NCI-H146 (cell line): ENCODE results near the gene CENPF.
"Not testable (repeated sequence)": the region's sequence is repeated elsewhere in the genome, so short reads cannot be mapped to it uniquely, and the experiment has no call there.

Experiments
- DNase-seq: peaks from one replicate; lab custom pipeline; 2025; lab: John Stamatoyannopoulos, UW

Gene CENPF

DNA sequence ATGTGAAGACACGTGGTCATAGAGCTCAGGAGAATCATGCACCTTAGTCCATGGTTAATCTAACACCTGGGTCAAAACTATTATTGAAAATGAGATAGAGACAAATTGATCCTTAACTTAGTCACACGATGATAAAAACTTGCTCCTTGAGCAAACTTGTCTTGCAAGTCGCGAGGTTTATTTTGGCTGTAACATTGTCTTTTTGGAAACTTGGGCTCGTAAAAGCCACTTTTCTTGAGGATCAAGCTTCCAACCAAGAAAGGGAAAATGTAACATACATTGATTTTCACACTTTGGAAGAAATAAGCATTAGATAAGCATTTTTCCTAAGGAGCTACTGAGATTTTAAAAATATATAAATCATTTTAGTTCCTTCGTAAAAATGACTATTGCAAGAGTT is 19.9 kb upstream of the CENPF start:
- no peak for DNase-seq

DNA sequence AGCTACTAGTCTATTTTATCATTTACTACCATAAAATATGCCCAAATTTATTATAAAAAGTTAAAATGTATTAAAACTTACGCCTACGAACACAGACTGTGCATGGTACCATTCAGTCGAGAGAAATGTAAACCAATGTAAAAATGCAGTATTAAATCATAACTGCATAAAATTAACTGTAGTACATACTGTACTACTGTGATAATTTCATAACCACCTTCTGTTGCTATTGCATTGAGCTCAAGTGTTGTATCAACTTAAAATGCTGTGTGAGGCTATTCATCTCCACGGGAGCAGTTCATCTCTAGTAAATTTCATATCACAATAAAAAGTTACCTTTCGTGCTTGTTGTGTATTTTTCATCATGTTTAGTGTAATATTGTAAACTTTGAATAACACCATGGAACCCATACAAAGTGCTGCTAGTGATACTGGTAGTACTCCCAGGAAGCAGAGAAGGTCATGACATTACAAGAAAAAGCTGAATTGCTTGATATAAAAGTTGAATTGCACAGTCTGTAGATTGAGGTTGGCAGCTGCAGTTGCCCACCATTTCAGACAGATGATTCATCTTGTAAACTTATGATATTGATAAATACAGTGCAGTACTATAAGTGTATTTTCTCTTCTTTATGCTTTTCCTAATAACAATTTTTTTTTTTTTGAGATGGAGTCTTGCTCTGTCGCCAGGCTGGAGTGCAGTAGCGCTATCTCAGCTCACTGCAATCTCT is 19.0 kb upstream of the CENPF start:
- DNase-seq, result no peak

DNA sequence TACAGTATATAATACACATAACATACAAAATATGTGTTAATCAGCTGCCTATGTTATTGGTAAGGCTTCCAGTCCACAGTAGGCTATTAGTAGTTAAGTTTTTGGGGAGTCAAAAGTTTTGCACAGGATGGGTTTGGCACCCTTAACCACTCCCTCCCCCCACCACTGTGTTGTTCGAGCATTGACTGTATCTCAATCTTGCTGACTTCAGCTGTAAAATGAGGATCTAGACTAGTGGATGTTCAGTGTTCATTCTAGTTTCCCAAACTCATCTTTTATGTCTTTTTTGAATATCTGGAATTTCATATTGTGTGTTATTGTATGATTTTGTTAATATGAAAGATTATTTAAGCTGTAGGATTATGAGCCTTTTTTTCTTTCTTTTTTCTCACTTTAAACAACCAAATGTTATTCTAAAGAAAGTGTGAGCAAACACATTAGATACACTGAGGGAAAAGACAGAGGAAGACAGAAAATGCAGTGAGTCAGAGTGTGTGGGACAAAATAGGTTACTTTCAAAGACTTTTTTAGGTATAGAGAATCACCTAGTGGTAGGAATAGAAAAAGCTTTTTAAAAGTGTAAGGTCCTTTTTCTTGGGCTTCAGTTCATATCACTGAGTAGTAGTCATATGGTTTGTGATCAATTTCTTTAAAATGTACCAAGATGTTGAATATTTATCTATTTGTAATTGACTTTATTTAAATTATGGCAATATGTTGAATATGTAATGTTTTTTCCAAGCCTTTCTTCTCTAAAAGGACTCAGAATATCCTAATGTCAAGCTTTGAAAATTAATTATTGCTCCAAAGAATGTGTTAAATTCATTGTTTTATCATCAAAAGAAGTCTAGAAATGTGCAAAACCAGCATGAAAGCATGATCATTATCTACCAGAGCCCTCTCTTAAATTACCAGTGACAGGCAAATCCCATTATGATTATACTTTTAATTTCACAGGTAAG is 17.9 kb upstream of the CENPF start:
- DNase-seq, result peak; percentile 15

DNA sequence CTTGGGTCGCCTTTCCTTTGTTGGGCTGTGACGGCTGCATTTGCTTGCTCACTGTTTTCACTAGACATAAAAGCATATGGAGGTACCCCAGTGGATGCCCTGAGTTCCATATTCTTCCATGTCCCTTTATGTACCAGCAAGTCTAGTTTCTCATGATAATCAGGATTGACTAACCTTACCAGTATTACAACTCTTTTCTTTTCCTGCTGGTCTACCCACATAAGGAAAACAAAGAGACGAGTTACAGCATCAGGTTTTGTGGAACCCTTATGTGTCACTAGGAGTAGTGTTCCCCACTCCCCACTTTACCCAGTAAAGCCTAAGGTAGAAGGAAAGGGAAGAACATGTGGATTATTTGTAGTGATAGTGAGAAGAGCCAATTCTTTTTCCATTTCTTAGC is 16.4 kb upstream of the CENPF start:
- no peak for DNase-seq

DNA sequence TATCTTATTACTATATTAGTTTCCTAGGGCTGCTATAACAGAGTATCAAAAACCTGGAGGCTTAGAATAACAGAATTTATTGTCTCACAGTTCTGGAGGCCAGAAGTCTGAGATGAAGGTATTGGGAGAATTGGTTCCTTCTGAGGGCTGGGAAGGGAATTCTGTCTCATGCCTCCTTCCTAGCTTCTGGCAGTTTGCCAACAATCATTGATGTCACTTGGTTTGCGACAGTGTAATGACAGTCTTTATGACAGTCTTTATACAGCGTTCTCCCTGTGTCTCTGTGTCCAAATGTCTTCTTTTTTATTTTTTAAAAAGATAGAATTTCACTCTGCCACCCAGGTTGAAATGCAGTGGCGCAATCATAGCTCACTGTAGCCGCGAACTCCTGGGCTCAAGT is 15.8 kb upstream of the CENPF start:
- no peak for DNase-seq

DNA sequence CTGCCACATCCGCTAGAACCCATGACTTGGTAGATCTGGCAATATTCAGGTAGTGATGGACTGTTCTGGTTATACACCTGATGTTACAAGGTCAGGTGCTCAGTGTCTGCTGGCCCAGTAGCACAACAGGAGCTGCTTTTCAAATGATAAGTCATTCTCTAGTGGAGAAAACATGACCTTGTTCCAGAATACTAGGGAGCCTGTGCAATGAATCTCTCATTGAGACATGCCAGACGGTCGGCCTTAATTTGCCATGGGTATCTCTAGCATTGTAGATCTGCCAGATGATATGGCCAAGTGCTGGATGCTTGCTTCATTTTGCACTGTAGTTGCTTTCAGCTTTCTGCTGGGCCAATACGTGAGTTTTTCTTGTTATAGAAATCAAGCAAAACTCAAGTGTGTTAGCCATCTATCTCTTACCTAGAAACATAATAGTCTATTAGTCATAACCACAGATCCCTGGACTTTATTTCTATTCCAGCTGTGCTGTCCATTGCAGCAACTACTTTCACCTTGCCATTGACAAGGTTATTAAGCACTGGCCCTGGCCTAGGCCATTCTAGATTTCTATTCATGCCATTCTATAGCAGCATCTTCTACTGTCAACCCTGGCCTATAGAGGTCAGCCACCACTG is 13.9 kb upstream of the CENPF start:
- no peak for DNase-seq

DNA sequence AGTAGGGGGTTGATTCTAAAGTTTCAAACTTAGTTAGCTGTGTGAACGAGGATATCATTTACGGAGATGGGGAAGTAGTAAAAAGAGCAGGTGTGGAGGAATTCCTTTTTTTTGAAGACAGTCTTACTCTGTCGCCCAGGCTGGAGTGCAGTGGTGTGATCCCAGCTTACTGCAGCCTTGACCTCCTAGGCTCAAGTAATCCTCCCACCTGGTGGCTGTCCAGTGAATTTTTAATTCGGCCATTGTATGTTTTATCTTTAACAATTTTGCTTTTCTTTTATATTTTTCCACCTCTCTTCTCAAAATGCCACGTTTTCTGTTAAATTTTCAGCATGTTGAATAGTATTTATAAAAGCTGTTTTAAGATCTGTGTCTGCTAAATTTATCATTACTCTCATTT is 12.3 kb upstream of the CENPF start:
- DNase-seq, result no peak

DNA sequence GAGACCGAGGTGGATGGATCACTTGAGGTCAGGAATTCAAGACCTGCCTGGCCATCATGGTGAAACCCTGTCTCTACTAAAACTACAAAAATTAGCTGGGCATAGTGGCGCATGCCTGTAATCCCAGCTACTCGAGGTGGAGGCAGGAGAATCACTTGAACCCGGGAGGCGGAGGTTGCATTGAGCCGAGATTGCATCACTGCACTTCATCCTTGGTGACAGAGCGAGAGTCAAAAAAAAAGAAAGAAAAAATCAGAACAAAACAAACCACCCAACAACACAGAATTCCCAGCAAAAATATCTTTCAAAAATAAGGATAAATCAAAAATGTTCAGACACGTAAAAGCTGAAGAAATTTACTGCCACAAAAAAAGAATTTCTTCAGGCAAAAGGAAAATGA is 11.1 kb upstream of the CENPF start:
- DNase-seq, result not testable (repeated sequence)

DNA sequence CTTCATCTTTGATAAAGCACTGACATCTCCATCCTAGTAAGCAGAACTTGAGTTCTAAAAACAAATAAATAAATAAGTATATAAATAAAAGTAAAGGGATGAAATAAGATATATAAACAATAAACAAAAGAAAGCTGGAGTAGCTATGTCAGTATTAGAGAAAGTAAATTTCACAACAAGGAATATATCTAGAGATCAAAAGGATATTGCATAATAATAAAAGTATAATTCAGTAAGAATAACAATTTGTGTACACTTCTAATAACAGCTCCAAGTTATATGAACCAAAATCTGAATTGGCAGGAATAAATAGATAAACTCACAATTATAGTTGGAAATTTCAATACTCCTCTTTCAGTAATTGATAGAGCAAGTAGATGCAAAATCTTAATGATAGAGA is 9.8 kb upstream of the CENPF start:
- DNase-seq, result no peak

DNA sequence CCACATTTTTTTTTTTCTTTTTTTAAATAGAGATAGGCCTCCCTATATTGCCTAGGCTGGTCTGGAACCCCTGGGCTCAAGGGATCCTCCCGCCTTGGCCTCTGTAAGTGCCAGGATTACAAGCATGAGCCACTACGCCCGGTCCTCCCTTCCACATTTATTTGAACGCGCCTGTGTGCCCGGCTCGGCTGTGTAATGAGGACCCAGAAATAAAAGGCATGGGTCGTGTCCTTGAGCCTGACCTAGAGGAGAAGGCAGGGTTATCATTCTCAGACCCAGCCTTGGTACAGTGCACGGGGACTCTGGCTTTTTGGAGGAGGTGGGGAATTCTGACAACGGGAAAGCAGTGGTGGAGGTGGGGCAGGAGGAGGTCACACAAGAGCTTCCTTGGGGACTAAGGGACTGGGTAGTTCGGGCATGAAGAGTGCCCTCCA is 841 bp downstream of the CENPF start:
- peak; percentile 7 for DNase-seq

DNA sequence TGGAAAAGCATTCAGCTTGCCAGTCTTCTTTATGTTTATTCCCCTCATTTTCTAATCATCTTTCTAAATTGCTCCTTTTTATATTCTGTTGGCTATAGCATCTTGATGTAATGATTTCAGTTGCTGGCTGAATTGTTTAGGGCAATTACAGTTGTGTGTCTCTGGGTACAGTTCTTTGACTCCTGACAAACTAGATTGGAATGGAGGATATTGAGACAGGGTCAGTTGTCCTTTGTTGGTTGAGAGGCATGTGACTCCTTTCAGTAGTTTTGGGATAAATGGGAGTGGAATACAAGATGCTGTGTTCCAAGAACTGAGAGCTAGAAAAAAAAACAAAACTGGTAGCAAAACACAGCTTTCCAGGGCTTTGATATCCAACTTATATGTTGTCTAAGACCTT is 1.5 kb downstream of the CENPF start:
- DNase-seq, result no peak

DNA sequence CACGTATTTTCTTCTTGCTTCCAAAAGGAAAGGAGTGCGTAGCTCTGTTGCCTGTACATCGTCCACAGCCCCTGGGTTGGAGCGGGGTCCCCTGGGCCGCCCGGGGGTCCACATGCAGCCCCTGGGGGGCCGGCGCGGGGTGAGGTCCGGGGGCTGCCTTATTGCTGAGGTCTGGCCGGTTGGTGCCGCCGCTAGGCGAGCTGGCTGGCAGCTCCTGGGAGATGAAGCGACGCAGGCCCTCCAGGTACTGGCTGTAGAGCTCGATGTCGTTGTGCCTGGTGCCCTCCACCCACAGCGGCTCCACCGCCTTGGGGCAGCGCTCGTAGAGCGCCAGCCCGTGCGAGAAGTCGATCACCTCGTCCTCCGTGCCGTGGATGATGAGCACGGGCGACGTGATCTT is 2.5 kb downstream of the CENPF start:
- not testable (repeated sequence) for DNase-seq

DNA sequence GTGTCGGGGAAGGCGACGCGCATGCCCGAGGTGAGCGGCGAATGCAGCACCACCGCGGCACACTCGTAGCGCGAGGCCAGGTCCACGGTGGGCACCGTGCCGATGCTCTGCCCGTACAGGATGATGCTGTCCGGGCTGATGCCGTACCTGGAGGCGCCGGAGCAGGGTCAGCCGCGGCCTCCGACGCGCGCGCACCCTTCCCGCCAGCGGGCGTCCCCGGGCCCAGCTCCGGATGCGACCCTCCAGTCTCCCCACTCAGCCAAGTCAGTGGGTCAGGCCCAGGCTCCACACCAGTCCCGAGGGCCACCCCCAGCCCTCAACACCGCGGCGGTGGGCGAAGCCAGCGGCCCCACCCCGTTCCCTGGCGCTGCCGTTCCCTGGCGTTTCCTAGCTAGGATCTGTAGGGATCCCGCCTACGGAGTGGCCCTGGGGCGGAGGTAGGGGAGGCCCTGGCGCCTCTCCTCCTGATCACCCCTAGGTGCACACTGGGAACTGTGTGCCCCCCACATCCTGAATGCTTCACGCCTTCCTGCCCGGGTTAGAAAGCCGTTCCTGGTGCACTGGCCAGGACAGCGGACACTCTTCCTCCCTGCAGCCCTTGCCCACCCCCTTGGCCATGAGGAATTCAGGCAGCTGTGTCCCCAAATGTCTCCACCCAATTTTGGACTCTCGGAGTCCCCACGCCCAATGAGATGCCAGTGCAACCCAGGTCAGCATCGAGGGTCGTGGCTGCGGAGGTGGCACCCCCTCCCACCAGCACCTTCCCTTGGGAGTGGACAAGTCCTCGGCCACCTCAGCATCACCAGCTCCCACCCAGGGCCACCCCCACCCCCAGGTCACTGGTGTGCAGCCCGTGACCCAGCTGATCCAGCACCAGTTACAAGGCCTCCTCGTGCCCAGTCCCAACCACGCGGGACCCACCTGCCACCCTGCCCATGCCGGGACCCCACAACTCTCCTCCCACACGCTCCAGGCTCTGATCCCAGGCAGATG is 3.2 kb downstream of the CENPF start:
- not testable (repeated sequence) for DNase-seq

DNA sequence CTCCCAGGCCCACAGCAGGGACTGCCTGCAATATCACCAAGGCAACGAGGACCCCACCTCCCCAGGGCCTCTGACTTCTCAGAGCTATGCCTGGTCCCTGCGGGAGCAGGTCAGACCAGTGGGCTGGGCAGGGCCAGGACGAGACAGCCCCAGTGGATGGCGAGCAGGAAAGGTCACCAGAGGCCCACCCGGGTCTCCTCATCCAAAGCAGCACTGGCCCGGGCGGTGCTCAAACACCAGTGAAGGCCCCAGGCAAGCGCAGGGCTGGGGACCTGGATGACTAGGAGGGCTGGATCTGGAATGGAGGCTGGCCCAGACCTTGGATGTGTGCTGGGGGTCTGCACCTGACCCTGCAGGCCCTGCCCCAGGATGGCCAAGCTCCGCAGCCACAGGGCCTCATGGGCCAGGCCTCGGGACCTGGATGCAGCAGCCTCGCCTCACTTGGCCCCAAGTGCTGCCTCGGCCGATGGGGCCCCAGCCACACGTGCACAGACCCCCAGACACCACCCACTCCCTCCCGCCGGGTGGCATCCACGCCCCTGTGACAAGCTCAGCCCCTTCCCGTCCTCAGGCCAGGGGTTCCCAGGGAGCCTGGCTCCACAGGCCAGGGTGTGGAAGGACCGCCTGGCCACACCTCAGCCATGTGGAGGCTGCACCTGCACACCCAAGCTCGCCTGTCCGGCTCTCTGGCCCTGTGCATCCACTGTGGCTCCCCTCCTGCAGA is 4.7 kb downstream of the CENPF start:
- DNase-seq, result not testable (repeated sequence)

DNA sequence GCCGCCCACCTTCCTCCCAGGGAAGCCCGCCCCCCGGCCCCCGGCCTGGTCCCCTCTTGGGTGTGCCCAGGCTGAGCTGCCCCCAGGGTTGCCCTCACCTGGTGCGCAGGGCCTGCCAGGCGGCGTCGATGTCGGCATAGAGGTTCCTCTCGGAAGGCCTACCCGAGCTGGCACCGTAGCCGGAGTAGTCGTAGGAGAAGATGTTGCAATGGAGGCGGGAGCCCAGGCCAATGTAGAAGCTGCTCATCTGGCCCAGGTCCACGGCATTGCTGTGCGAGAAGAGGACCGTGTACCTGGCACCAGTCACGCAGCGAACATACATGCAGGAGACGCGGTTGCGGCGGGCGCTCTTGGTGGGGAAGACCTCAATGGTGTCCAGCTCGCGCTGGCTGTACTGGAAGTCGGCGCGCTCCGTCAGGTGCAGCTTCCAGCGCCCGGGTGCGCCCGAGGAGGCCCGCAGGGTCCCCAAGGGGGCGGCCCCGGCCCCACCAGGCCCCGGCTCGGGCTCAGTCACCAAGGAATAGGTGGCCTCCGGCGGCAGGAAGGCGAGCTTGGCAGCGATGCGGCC is 5.3 kb downstream of the CENPF start:
- DNase-seq, result not testable (repeated sequence)

DNA sequence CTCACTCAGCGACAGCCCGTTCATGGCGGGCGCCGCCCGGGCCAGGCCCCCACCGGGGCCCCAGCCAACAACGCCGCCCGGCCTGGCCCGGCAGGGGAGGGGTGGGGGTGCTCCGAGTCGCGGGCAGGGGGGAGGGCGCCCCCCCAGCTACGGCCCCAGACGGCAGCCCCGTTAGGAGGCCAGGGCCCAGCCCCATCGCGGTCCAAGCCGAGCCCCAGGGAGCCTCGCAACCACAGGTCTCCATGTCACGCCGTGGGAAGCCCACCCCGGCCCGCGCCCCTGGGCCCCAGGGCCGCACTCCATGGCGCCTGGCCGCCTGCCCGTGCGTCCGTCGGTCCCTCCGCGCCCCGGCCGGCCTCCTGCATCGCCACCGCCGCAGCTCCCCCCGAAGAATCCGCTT is 5.8 kb downstream of the CENPF start:
- not testable (repeated sequence) for DNase-seq

DNA sequence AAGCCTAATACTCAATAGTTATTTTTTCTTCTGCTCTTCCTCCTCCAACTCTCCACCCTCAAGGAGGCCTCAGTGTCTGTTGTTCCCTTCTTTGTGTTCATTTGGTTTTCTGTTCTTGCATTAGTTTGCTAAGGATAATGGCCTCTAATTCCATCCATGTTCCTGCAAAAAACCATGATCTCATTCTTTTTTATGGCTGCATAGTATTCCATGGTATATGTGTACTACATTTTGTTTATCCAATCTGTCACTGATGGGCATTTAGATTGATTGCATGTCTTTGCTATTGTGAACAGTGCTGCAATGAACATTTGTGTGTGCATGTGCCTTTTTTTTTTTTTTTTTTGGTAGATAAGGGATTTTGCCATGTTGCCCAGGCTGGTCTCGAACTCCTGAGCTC is 6.7 kb downstream of the CENPF start:
- no peak for DNase-seq

DNA sequence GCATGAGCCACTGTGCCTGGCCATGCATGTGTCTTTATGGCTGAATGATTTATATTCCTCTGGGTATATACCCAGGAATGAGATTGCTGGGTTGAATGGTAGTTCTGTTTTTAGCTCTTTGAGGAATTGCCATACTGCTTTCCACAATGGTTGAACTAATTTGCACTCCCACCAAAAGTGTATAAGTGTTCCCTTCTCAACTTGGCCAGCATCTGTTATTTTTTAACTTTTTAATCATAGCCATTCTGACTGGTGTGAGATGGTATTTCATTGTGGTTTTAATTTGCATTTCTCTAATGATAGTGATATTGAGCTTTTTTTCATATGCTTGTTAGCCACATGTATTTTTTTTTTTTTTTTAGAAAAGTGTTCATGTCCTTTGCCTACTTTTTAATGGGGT is 7.1 kb downstream of the CENPF start:
- DNase-seq, result not testable (repeated sequence)

DNA sequence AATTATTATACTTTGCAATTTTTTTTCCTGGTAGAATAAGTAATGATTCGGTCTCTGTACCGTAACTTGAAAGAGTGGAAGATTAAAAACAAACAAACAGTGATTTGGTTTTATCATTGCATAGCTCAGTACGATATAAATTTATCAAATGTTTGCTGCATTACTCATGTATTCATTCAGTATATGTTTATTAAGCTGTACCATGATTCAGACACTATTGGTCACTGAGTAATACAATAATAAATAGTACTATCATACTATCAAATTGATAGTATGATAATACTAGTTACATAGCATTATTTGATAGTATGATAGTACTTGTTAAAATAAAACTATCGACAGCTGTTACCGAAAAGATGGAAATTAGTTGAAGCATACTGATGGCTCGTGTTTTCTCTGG is 12.1 kb downstream of the CENPF start:
- DNase-seq, result no peak

DNA sequence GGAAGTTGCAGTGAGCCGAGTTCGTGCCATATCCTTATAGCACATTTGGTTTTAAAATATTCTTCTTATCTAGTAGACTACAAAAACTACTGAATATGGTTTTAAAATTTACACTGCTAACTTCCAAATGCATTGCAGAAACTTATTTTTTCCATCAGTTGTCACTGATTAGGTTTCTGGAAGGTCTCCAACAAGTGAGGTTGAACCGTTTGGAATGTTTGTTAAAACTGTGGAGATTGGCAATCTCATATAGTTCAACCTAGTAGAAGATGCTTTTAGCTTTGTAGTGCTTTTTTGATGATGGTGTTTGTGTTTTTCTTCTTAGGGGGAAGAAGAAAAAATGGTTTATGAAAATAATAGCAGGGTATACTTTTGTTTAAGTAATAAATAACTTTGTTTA is 12.9 kb downstream of the CENPF start:
- DNase-seq, result no peak
